Bronchial epithelial cell (primary cell): ENCODE data around the gene MSH5. TPM values are rescaled to one million over a fixed set of nuclear protein-coding genes. Genes with fewer than 3 reads are reported as not detected.

Experiments
- DNase-seq: peaks from one replicate; pipeline ENCODE4 v3.0.0-alpha.2; 2010; ENCODE audit warnings: low read depth
- FAIRE-seq: peaks from 2 replicates; lab custom pipeline; 2011; peaks lifted over from hg19 to GRCh38; lab: Jason Lieb, UNC
- H3K27me3 ChIP-seq: 2 replicates; pipeline ENCODE4 v1.5.1; 2011; ENCODE audit warnings: low read length; ENCODE audit not compliant: control insufficient read depth, insufficient read depth
- H3K36me3 ChIP-seq: 2 replicates; pipeline ENCODE4 v1.5.1; 2011; ENCODE audit warnings: low read length; ENCODE audit not compliant: control insufficient read depth, insufficient read depth
- H3K4me3 ChIP-seq: 2 replicates; pipeline ENCODE4 v1.5.1; 2011; ENCODE audit warnings: mild to moderate bottlenecking, low read depth, low read length, control low read depth
- total RNA-seq: library from RNA; depleted of rRNA; stranded (reverse); fragments of >200 nt; gene quantifications from 2 replicates; pipeline ENCODE4 v1.2.1, GENCODE V29; 2014
- TF ChIP-seq, protein P1 (sequence below): IDR thresholded peaks from 2 replicates; pipeline ENCODE4 v1.5.1; 2011; ENCODE audit warnings: mild to moderate bottlenecking, moderate library complexity, low read length, control low read depth, inconsistent platforms; ENCODE audit not compliant: insufficient read depth, severe bottlenecking

Gene MSH5
- total RNA-seq, 1 donor from 2014 or later = 3.4 TPM

DNA sequence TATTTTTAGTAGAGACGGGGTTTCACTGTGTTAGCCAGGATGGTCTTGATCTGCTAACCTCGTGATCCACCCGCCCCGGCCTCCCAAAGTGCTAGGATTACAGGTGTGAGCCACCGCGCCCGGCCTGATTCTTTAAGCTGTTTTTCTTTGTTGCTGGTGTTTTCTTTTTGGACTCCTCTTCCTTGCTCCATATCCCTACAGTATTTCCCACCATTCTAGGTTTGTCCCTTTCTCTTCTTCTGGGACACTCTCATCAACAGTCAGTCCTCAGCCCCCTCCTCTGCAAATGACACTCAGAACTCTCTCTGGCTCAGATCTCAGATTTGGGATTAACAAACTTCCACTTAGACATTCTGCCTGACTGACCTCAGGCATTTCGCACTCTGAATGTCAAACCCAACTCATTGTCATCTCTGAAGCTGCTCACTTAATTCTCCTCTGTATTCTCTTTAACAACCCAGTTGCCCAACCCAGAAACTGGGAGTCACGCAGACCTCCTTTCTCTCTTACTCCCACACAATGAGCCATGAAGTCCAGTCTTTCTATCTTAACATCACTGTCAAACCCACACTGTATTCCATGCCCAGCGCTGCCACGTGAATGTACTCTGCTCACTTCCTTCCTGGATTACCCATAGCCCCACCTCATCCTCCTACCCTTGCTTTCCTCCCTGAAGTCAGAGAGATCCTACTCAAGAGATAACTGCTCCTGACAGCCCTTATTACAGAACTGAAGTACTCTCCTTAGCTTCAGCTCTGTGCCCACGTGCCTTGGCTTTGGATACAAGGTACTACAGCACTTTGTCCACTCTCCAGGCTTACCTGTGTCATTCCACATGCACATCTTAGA lies 14.1 kb upstream of the MSH5 start:
- no peak for FAIRE-seq
- TF ChIP-seq, protein P1, sequence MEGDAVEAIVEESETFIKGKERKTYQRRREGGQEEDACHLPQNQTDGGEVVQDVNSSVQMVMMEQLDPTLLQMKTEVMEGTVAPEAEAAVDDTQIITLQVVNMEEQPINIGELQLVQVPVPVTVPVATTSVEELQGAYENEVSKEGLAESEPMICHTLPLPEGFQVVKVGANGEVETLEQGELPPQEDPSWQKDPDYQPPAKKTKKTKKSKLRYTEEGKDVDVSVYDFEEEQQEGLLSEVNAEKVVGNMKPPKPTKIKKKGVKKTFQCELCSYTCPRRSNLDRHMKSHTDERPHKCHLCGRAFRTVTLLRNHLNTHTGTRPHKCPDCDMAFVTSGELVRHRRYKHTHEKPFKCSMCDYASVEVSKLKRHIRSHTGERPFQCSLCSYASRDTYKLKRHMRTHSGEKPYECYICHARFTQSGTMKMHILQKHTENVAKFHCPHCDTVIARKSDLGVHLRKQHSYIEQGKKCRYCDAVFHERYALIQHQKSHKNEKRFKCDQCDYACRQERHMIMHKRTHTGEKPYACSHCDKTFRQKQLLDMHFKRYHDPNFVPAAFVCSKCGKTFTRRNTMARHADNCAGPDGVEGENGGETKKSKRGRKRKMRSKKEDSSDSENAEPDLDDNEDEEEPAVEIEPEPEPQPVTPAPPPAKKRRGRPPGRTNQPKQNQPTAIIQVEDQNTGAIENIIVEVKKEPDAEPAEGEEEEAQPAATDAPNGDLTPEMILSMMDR = no peak
- DNase-seq = no peak
- Histone ChIP-seq H3K4me3 (no peak overlapping the region), H3K27me3 (no peaks in the 10 kb centered on the region), H3K36me3 (peaks cover 5% of the 10 kb centered on the region)

GRCh38 chr6:31727034-31727716 lies 12.6 kb upstream of the MSH5 start:
- DNase-seq (no peak), FAIRE-seq (no peak)
- TF ChIP-seq, protein P1 = no peak
- peaks cover 11% of the 10 kb centered on the region for H3K36me3 ChIP-seq
- H3K27me3 ChIP-seq = no peaks in the 10 kb centered on the region
- no peak overlapping the region for H3K4me3 ChIP-seq

- DNase-seq = no peak
- FAIRE-seq = no peak
- no peaks in the 10 kb centered on the region for H3K27me3 ChIP-seq
- TF ChIP-seq, protein P1 = no peak
- peaks cover 13% of the 10 kb centered on the region for H3K36me3 ChIP-seq
- no peak overlapping the region for H3K4me3 ChIP-seq
Observed at GRCh38 chr6:31727717-31728671, 11.8 kb upstream of the MSH5 start.

GRCh38 chr6:31728767-31729514 lies 10.9 kb upstream of the MSH5 start, which contains the start of gene DDAH2:
Gene DDAH2, minus strand, starts transcription at chr6:31729299. Its CDS starts 138 bp downstream, at chr6:31729161.
- Histone ChIP-seq H3K36me3 (peaks cover 21% of the 10 kb centered on the region), H3K27me3 (no peaks in the 10 kb centered on the region), H3K4me3 (peak within 1 kb of the TSS; percentile 58)
- TF ChIP-seq, protein P1 = peak; percentile 57
- FAIRE-seq (no peak), DNase-seq (no peak)

- Histone ChIP-seq H3K4me3 (peak overlapping the region; percentile 58), H3K27me3 (no peaks in the 10 kb centered on the region), H3K36me3 (peaks cover 26% of the 10 kb centered on the region)
- DNase-seq (peak; percentile 65), FAIRE-seq (no peak)
- TF ChIP-seq, protein P1 = no peak
Observed at GRCh38 chr6:31729515-31729978, 10.3 kb upstream of the MSH5 start.
